Neural progenitor cell (in vitro differentiated cells): ENCODE results near the gene RGS3. TPM values are rescaled to one million over a fixed set of nuclear protein-coding genes. Genes with fewer than 3 reads are reported as not detected.

Experiments
- DNase-seq: peaks from one replicate; pipeline ENCODE4 v3.0.0-alpha.2; 2016; ENCODE audit warnings: low spot score
- H2AFZ ChIP-seq: fragments of 200-600 bp; sonication (generic); replicated peaks from 2 replicates; pipeline ENCODE4 v1.6.1; 2016; ENCODE audit warnings: antibody characterized with exemption
- H3F3A ChIP-seq: fragments of 200-600 bp; sonication (generic); 2 replicates; pipeline ENCODE4 v1.6.1; 2016; ENCODE audit warnings: antibody characterized with exemption, low read depth
- H3K27ac ChIP-seq: fragments of 200-600 bp; sonication (generic); 2 replicates; pipeline ENCODE4 v1.5.1; 2016; ENCODE audit warnings: mild to moderate bottlenecking
- H3K27me3 ChIP-seq: fragments of 200-600 bp; sonication (generic); 2 replicates; pipeline ENCODE4 v1.6.1; 2016; ENCODE audit warnings: mild to moderate bottlenecking, moderate library complexity
- H3K36me3 ChIP-seq: fragments of 200-600 bp; sonication (generic); 2 replicates; pipeline ENCODE4 v1.5.1; 2016
- H3K4me1 ChIP-seq: fragments of 200-600 bp; sonication (generic); 2 replicates; pipeline ENCODE4 v1.6.1; 2016; ENCODE audit warnings: mixed run types
- H3K4me2 ChIP-seq: fragments of 200-600 bp; sonication (generic); 2 replicates; pipeline ENCODE4 v1.6.1; 2016
- H3K4me3 ChIP-seq: fragments of 200-600 bp; sonication (generic); 2 replicates; pipeline ENCODE4 v1.5.1; 2016
- H3K79me2 ChIP-seq: fragments of 200-600 bp; sonication (generic); 2 replicates; pipeline ENCODE4 v1.6.1; 2016; ENCODE audit warnings: low read depth
- H3K9ac ChIP-seq: fragments of 200-600 bp; sonication (generic); 2 replicates; pipeline ENCODE4 v1.6.1; 2016
- H3K9me3 ChIP-seq: fragments of 200-600 bp; sonication (generic); 2 replicates; pipeline ENCODE4 v1.5.1; 2016; ENCODE audit warnings: low read depth
- H4K20me1 ChIP-seq: fragments of 200-600 bp; sonication (generic); 2 replicates; pipeline ENCODE4 v1.6.1; 2016; ENCODE audit warnings: low read depth
- H3K27ac Mint-ChIP-seq: 3 replicates; pipeline ENCODE4 v1.8.0; 2021; ENCODE audit warnings: mixed read lengths
- H3K27me3 Mint-ChIP-seq: 2 replicates; pipeline ENCODE4 v1.8.0; 2022; ENCODE audit warnings: low read depth, mild to moderate bottlenecking, inconsistent platforms, moderate library complexity, mixed read lengths; ENCODE audit not compliant: insufficient read depth
- H3K36me3 Mint-ChIP-seq: 3 replicates; pipeline ENCODE4 v1.8.0; 2021; ENCODE audit warnings: mixed read lengths
- H3K4me1 Mint-ChIP-seq: 3 replicates; pipeline ENCODE4 v1.8.0; 2021; ENCODE audit warnings: mixed read lengths
- H3K4me3 Mint-ChIP-seq: 3 replicates; pipeline ENCODE4 v1.8.0; 2021; ENCODE audit warnings: mild to moderate bottlenecking, moderate library complexity, mixed read lengths
- H3K9me3 Mint-ChIP-seq: 3 replicates; pipeline ENCODE4 v1.8.0; 2020; ENCODE audit warnings: mixed read lengths
- CTCF ChIP-seq: fragments of 200-600 bp; sonication (generic); IDR thresholded peaks from 2 replicates; pipeline ENCODE4 v1.5.1; 2017; ENCODE audit warnings: antibody characterized with exemption, mild to moderate bottlenecking
- EZH2 ChIP-seq: fragments of 200-600 bp; sonication (generic); IDR thresholded peaks from 2 replicates; pipeline ENCODE4 v1.6.1; 2017; ENCODE audit warnings: antibody characterized with exemption, mild to moderate bottlenecking, moderate library complexity
- EZH2phosphoT487 ChIP-seq: fragments of 200-600 bp; sonication (generic); IDR thresholded peaks from 2 replicates; pipeline ENCODE4 v1.6.1; 2017; ENCODE audit warnings: antibody characterized with exemption
- total RNA-seq: library from RNA; depleted of rRNA; stranded (reverse); fragments of >200 nt; gene quantifications from 2 replicates; pipeline ENCODE4 v1.2.3, GENCODE V29; 2015; ENCODE audit warnings: low replicate concordance

Gene RGS3
- total RNA-seq, 1 donor from 2014 or later, result 30.3 TPM

- no peak overlapping the region for H3K27ac ChIP-seq
- no peaks in the 10 kb centered on the region for H3K79me2 ChIP-seq
- no peaks in the 10 kb centered on the region for H4K20me1 ChIP-seq
- H3K36me3 ChIP-seq, result no peaks in the 10 kb centered on the region
- Mint-ChIP-seq H3K36me3 (peaks cover 2% of the 10 kb centered on the region), H3K4me3 (no peak overlapping the region), H3K27me3 (peaks cover 6% of the 10 kb centered on the region), H3K9me3 (no peaks in the 10 kb centered on the region), H3K4me1 (peaks cover 25% of the 10 kb centered on the region), H3K27ac (peak overlapping the region; percentile 46)
- H3K4me3 ChIP-seq, result no peak overlapping the region
- TF ChIP-seq EZH2 (no peak), EZH2phosphoT487 (no peak), CTCF (no peak)
- no peaks in the 10 kb centered on the region for H3F3A ChIP-seq
- no peak overlapping the region for H3K4me2 ChIP-seq
- H3K9ac ChIP-seq, result no peak overlapping the region
- H3K9me3 ChIP-seq, result no peaks in the 10 kb centered on the region
- peaks cover 24% of the 10 kb centered on the region for H3K4me1 ChIP-seq
- H2AFZ ChIP-seq, result no peak overlapping the region
- no peak for DNase-seq
- no peaks in the 10 kb centered on the region for H3K27me3 ChIP-seq
These were observed 14.1 kb downstream of the RGS3 start for GRCh38 chr9:113477661-113478060.

DNA sequence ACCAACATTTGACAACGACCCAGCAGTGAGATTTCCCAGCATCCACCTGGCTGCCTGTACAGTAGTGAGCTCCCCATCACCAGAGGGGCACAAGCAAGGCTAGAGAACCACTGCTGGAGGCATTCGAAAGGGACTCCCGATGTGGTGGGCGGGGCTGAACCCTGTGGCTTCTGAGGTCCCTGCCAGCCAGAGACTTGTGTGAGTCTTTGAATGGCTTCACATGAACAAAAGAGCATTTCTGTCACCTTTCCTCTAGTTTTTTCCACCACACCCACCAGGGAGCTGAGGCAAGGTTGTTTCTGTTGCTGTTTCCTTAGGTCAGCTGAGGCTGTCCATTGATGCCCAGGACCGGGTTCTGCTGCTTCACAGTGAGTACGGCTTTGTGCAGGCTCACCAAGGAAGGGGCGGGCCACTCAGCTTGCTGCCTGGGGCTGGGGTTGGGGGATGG, 15.7 kb downstream of the RGS3 start:
- no peaks in the 10 kb centered on the region for H3K27me3 ChIP-seq
- no peaks in the 10 kb centered on the region for H3K9me3 ChIP-seq
- peaks cover 24% of the 10 kb centered on the region for H3K4me1 ChIP-seq
- H3K4me3 ChIP-seq, result no peak overlapping the region
- no peak overlapping the region for H3K9ac ChIP-seq
- H3K79me2 ChIP-seq, result no peaks in the 10 kb centered on the region
- peak; percentile 51 for DNase-seq
- H3K4me3 Mint-ChIP-seq, result no peak overlapping the region
- H3K4me2 ChIP-seq, result peak overlapping the region; percentile 60
- no peaks in the 10 kb centered on the region for H3K36me3 Mint-ChIP-seq
- no peaks in the 10 kb centered on the region for H3K9me3 Mint-ChIP-seq
- H3K36me3 ChIP-seq, result no peaks in the 10 kb centered on the region
- no peaks in the 10 kb centered on the region for H3F3A ChIP-seq
- H3K27me3 Mint-ChIP-seq, result peaks cover 6% of the 10 kb centered on the region
- H2AFZ ChIP-seq, result no peak overlapping the region
- TF ChIP-seq EZH2 (no peak), CTCF (no peak), EZH2phosphoT487 (no peak)
- no peaks in the 10 kb centered on the region for H4K20me1 ChIP-seq
- peaks cover 23% of the 10 kb centered on the region for H3K4me1 Mint-ChIP-seq
- no peak overlapping the region for H3K27ac Mint-ChIP-seq
- no peak overlapping the region for H3K27ac ChIP-seq

DNA sequence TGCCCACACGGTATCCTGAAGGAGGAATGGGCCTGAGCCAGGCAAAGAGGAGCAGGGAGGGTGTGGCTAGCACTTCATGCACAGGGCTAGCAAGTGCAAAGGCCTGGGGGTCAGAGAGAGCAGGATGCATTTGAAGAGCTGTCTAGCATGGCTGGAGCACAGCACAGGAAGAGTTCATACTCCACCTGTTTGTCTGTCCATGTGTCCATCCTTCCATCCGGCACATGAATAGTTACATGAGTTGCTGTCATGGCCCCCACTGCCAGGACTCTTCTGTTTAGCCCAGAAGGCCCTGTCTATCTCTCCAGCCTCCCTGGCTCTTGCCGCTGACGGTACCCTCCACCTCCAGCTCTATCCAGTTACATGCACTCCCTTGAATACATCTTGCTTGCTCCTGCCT, 17.1 kb downstream of the RGS3 start:
- Histone ChIP-seq H3K4me1 (peaks cover 24% of the 10 kb centered on the region), H3F3A (no peaks in the 10 kb centered on the region), H3K4me3 (no peak overlapping the region), H3K9me3 (no peaks in the 10 kb centered on the region), H2AFZ (no peak overlapping the region), H3K27ac (no peak overlapping the region), H3K79me2 (no peaks in the 10 kb centered on the region), H3K27me3 (no peaks in the 10 kb centered on the region), H3K4me2 (no peak overlapping the region), H3K9ac (no peak overlapping the region), H3K36me3 (no peaks in the 10 kb centered on the region), H4K20me1 (no peaks in the 10 kb centered on the region)
- TF ChIP-seq EZH2 (no peak), CTCF (no peak)
- Mint-ChIP-seq H3K4me1 (peaks cover 21% of the 10 kb centered on the region), H3K27me3 (peaks cover 6% of the 10 kb centered on the region), H3K36me3 (peaks cover 2% of the 10 kb centered on the region), H3K27ac (no peak overlapping the region), H3K9me3 (no peaks in the 10 kb centered on the region), H3K4me3 (no peak overlapping the region)
- no peak for DNase-seq
